ACC112 (cell line): ENCODE data around the gene P4HB.
"Not testable (repeated sequence)": the region's sequence is repeated elsewhere in the genome, so short reads cannot be mapped to it uniquely, and the experiment has no call there.

Experiments used
- H2AFZ ChIP-seq: fragments of 200-600 bp; sonication (generic); one replicate; pipeline ENCODE4 v1.6.0; 2017; ENCODE audit warnings: antibody characterized with exemption, low read length; ENCODE audit not compliant: unreplicated experiment
- H3K27ac ChIP-seq: fragments of 200-600 bp; sonication (generic); 2 replicates; pipeline ENCODE4 v1.5.1; 2014; ENCODE audit warnings: low read depth, mild to moderate bottlenecking, antibody characterized with exemption, low read length, moderate library complexity
- H3K27me3 ChIP-seq: fragments of 200-600 bp; sonication (generic); 2 replicates; pipeline ENCODE4 v1.6.1; 2014; ENCODE audit warnings: mild to moderate bottlenecking, antibody characterized with exemption, low read length, moderate library complexity, mixed read lengths; ENCODE audit not compliant: insufficient read depth
- H3K36me3 ChIP-seq: fragments of 200-600 bp; sonication (generic); 2 replicates; pipeline ENCODE4 v1.6.1; 2016; ENCODE audit warnings: mild to moderate bottlenecking, antibody characterized with exemption, low read length, moderate library complexity, mixed read lengths; ENCODE audit not compliant: insufficient read depth
- H3K4me1 ChIP-seq: fragments of 200-600 bp; sonication (generic); one replicate; pipeline ENCODE4 v1.6.1; 2016; ENCODE audit warnings: low read length, mixed read lengths; ENCODE audit not compliant: insufficient read depth, unreplicated experiment, control insufficient read depth
- H3K4me3 ChIP-seq: fragments of 200-600 bp; sonication (generic); 2 replicates; pipeline ENCODE4 v1.5.1; 2014; ENCODE audit warnings: mild to moderate bottlenecking, low read depth, low read length
- H3K79me2 ChIP-seq: fragments of 200-600 bp; sonication (generic); one replicate; pipeline ENCODE4 v1.6.0; 2016; ENCODE audit warnings: low read length; ENCODE audit not compliant: control insufficient read depth, unreplicated experiment, insufficient read depth

The P4HB gene

GRCh38 chr17:81843713-81844326 is 16.5 kb downstream of the P4HB start:
- H3K36me3 ChIP-seq = peaks cover 35% of the 10 kb centered on the region; the same call in 1 of the 2 replicates
- no peaks in the 10 kb centered on the region for H3K79me2 ChIP-seq

DNA sequence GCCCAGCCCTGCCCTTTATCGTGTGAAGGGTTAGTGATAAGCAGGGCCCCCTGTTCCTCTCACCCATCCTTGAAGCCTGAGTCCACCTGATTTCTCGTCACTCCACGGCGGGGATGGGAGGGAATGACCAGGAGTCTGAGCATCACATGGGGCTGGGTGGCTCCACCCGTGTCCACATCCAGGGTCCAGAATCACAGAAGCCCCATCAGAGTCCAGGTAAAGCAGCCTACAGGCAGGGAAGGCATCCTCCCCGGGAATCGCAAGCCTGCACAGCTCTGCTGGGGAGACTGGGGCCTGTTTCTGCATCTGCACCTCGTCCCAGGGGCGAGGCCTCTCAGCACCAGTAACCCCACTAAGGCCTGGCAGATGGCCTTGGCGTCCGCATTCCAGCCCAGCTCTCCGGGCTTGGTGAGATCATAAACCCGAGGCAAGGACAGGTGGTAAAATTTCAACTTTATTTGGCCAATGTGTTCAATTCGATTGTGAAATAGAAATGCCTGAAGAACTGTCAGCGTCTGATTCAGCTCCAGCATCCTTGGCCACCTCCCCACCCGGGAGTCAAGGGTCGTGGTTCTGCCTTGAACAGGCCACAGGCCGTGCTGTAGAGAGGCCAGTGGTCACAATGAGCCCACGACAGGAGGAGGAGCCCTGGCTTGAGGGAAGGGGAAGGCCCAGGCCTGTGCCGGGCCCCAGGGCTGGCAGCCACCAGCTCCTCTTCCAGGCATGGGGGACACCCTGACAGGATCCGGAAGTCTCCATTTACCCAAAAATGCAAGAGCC is 17.4 kb downstream of the P4HB start:
- H3K4me1 ChIP-seq = no peaks in the 10 kb centered on the region
- H3K4me3 ChIP-seq = no peak overlapping the region
- no peak overlapping the region for H2AFZ ChIP-seq
- H3K27me3 ChIP-seq = no peaks in the 10 kb centered on the region
- no peaks in the 10 kb centered on the region for H3K79me2 ChIP-seq
- no peak overlapping the region for H3K27ac ChIP-seq
- H3K36me3 ChIP-seq = peaks cover 32% of the 10 kb centered on the region; the same call in 1 of the 2 replicates

More at GRCh38 chr17:81843713-81844326, 16.5 kb downstream of the P4HB start:
- Histone ChIP-seq H3K27me3 (no peaks in the 10 kb centered on the region), H3K27ac (no peak overlapping the region), H3K4me3 (no peak overlapping the region), H3K4me1 (no peaks in the 10 kb centered on the region), H2AFZ (no peak overlapping the region)

GRCh38 chr17:81842378-81842724 is 18.0 kb downstream of the P4HB start:
- Histone ChIP-seq H3K79me2 (no peaks in the 10 kb centered on the region), H3K36me3 (peaks cover 31% of the 10 kb centered on the region; the same call in 1 of the 2 replicates), H2AFZ (no peak overlapping the region), H3K27ac (no peak overlapping the region), H3K4me3 (no peak overlapping the region), H3K4me1 (no peaks in the 10 kb centered on the region), H3K27me3 (no peaks in the 10 kb centered on the region)

- Histone ChIP-seq H3K27me3 (no peaks in the 10 kb centered on the region), H3K4me3 (no peak overlapping the region), H2AFZ (no peak overlapping the region), H3K27ac (no peak overlapping the region), H3K4me1 (no peaks in the 10 kb centered on the region), H3K79me2 (no peaks in the 10 kb centered on the region), H3K36me3 (peaks cover 26% of the 10 kb centered on the region; the same call in 1 of the 2 replicates)
Measured at GRCh38 chr17:81841866-81842265, 18.5 kb downstream of the P4HB start.

DNA sequence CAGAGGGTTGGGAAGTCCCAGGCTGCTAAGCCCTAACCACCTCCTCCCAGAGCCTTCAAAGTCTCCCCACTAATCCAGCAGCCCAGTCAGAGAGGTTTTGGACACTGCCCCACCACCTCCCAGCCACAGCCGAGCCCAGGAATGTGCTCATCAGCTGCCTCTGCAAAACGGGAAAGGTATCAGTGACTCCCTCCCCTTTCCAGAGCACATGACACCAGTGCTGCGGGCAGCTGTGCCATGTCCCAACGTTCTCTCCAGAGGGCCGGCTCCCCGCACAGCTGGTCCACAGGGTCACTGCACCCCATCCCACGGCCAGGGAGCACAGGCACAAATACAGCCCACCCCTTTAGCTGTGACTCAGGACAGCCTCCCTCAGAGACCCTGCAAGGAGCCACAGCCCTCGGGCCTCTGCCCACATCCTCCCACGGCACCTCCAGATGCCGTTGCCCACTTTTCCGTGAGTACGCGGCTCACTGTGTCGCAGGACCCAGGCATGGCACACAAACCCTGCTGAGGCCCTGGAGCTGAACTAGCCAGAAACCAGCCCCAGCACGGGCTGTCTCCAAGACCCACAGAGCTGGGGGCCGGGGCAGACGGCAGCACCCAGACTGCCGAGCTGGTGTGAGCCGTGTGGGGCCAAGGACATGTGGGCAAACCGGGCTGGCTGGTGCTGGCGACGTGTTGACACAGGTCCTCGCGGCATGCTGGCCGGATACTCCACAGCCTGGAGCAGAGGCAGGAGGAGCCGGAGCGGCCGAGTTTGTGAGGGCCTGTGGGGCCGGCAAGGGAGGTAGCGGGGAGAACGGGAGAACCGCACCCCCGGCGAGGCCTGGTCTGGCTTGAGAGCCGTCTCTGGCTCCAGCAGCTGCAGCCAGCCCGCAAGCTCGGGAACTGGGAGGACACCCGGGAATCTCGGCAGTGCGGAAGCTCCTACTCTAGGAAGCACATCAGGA is 19.2 kb downstream of the P4HB start:
- Histone ChIP-seq H2AFZ (no peak overlapping the region), H3K79me2 (no peaks in the 10 kb centered on the region), H3K27me3 (no peaks in the 10 kb centered on the region), H3K4me1 (no peaks in the 10 kb centered on the region), H3K36me3 (peaks cover 19% of the 10 kb centered on the region; the same call in 1 of the 2 replicates), H3K27ac (no peak overlapping the region), H3K4me3 (no peak overlapping the region)

DNA sequence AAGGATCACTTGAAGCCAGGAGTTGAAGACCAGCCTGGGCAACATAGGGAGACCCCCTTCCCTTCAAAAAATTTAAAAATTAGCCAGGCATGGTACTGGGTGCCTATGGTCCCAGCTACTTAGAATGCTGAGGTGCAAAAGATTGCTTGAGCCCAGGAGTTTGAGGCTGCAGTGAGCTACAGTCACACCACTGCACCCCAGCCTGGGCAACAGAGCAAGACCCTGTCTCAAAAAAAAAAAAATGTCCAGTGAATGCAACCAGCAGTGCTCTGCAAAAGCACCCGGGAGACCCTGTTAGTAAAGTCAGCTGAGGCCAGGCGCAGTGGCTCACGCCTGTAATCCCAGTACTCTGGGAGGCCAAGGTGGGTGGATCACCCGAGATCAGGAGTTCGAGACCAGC is 20.3 kb downstream of the P4HB start:
- peaks cover 16% of the 10 kb centered on the region; the same call in 1 of the 2 replicates for H3K36me3 ChIP-seq
- H3K4me1 ChIP-seq, H3K4me3 ChIP-seq, H3K27ac ChIP-seq, H2AFZ ChIP-seq, H3K27me3 ChIP-seq, H3K79me2 ChIP-seq: not testable (repeated sequence)

GRCh38 chr17:81839301-81839700 is 21.0 kb downstream of the P4HB start:
- Histone ChIP-seq H3K4me3 (no peak overlapping the region), H3K4me1 (no peaks in the 10 kb centered on the region), H2AFZ (no peak overlapping the region), H3K27me3 (no peaks in the 10 kb centered on the region), H3K27ac (no peak overlapping the region), H3K36me3 (peaks cover 10% of the 10 kb centered on the region; the same call in 1 of the 2 replicates), H3K79me2 (no peaks in the 10 kb centered on the region)

- H3K4me1 ChIP-seq = no peaks in the 10 kb centered on the region
- no peak overlapping the region for H3K4me3 ChIP-seq
- H3K36me3 ChIP-seq = peaks cover 9% of the 10 kb centered on the region; the same call in 1 of the 2 replicates
- H2AFZ ChIP-seq = no peak overlapping the region
- no peak overlapping the region for H3K27ac ChIP-seq
- peaks cover under 1% of the 10 kb centered on the region for H3K79me2 ChIP-seq
- H3K27me3 ChIP-seq = no peaks in the 10 kb centered on the region
Measured at GRCh38 chr17:81838753-81839255, 21.5 kb downstream of the P4HB start.

GRCh38 chr17:81837641-81838040 is 22.7 kb downstream of the P4HB start:
- H3K27me3 ChIP-seq = no peaks in the 10 kb centered on the region
- peaks cover 6% of the 10 kb centered on the region for H3K79me2 ChIP-seq
- no peaks in the 10 kb centered on the region for H3K4me1 ChIP-seq
- no peak overlapping the region for H3K4me3 ChIP-seq
- no peak overlapping the region for H3K27ac ChIP-seq
- no peaks in the 10 kb centered on the region for H3K36me3 ChIP-seq
- no peak overlapping the region for H2AFZ ChIP-seq

GRCh38 chr17:81834831-81835267 is 25.5 kb downstream of the P4HB start, which contains the start of gene PPP1R27:
PPP1R27 (minus strand) TSS chr17:81835050; CDS start chr17:81834953, 97 bp downstream.
- peak within 1 kb of the TSS; percentile 70 for H2AFZ ChIP-seq
- H3K27me3 ChIP-seq = no peaks in the 10 kb centered on the region
- H3K27ac ChIP-seq = peak within 1 kb of the TSS; percentile 91
- peaks cover 6% of the 10 kb centered on the region for H3K79me2 ChIP-seq
- H3K36me3 ChIP-seq = no peaks in the 10 kb centered on the region
- H3K4me3 ChIP-seq = peak within 1 kb of the TSS; percentile 98
- peaks cover 11% of the 10 kb centered on the region for H3K4me1 ChIP-seq
